ENCODE measurements around the gene C1QTNF8.

- TF ChIP-seq CTCF (IDR thresholded peaks at IDR 0.05), result no peak
- no peak for TF ChIP-seq POLR2A (IDR thresholded peaks at IDR 0.05)
Observed at GRCh38 chr16:1082266-1082951, 13.6 kb downstream of the C1QTNF8 start.

Data from Peyer's patch (tissue), 4 donors.